GM23248 (cell line): ENCODE measurements around the gene REC8. TPM values are rescaled to one million over a fixed set of nuclear protein-coding genes. Genes with fewer than 3 reads are reported as not detected.
A peak's percentile ranks its signal among the peaks of the same experiment; 100 is the strongest.

ENCODE experiments used
- DNase-seq: peaks from one replicate; pipeline ENCODE4 v3.0.0-alpha.2; 2015
- H2AFZ ChIP-seq: fragments of 200-600 bp; sonication (generic); 2 replicates; pipeline ENCODE4 v1.6.1; 2016; ENCODE audit warnings: antibody characterized with exemption
- H3F3A ChIP-seq: fragments of 200-600 bp; sonication (generic); 2 replicates; pipeline ENCODE4 v1.6.1; 2016; ENCODE audit warnings: mild to moderate bottlenecking, antibody characterized with exemption, mixed run types; ENCODE audit not compliant: insufficient read depth
- H3K27ac ChIP-seq: fragments of 200-600 bp; sonication (generic); 2 replicates; pipeline ENCODE4 v1.5.1; 2016; ENCODE audit warnings: mild to moderate bottlenecking
- H3K27me3 ChIP-seq: fragments of 200-600 bp; sonication (generic); replicated peaks from 2 replicates; pipeline ENCODE4 v1.6.1; 2016; ENCODE audit warnings: mild to moderate bottlenecking; ENCODE audit not compliant: insufficient read depth
- H3K36me3 ChIP-seq: fragments of 200-600 bp; sonication (generic); 2 replicates; pipeline ENCODE4 v1.6.1; 2016; ENCODE audit warnings: low read depth, mild to moderate bottlenecking
- H3K4me1 ChIP-seq: fragments of 200-600 bp; sonication (generic); 2 replicates; pipeline ENCODE4 v1.6.1; 2016; ENCODE audit warnings: mild to moderate bottlenecking; ENCODE audit not compliant: insufficient read depth
- H3K4me2 ChIP-seq: fragments of 200-600 bp; sonication (generic); one replicate; pipeline ENCODE4 v1.6.1; 2016; ENCODE audit warnings: mild to moderate bottlenecking; ENCODE audit not compliant: unreplicated experiment
- H3K4me3 ChIP-seq: fragments of 200-600 bp; sonication (generic); 2 replicates; pipeline ENCODE4 v1.5.1; 2016; ENCODE audit warnings: mild to moderate bottlenecking
- H3K79me2 ChIP-seq: fragments of 200-600 bp; sonication (generic); 2 replicates; pipeline ENCODE4 v1.6.1; 2016; ENCODE audit warnings: mild to moderate bottlenecking; ENCODE audit not compliant: insufficient read depth
- H3K9ac ChIP-seq: fragments of 200-600 bp; sonication (generic); 2 replicates; pipeline ENCODE4 v1.6.1; 2016; ENCODE audit warnings: mild to moderate bottlenecking
- H3K9me2 ChIP-seq: fragments of 200-600 bp; sonication (generic); 2 replicates; pipeline ENCODE4 v1.6.1; 2016; ENCODE audit warnings: mixed run types, mild to moderate bottlenecking, moderate library complexity; ENCODE audit not compliant: insufficient read depth
- H3K9me3 ChIP-seq: fragments of 200-600 bp; sonication (generic); one replicate; pipeline ENCODE4 v1.6.1; 2017; ENCODE audit warnings: low read depth
- H4K20me1 ChIP-seq: fragments of 200-600 bp; sonication (generic); 2 replicates; pipeline ENCODE4 v1.6.0; 2016; ENCODE audit not compliant: insufficient read depth
- EZH2 ChIP-seq: fragments of 200-600 bp; sonication (generic); IDR thresholded peaks from 2 replicates; pipeline ENCODE4 v1.6.1; 2018; ENCODE audit warnings: antibody characterized with exemption, mild to moderate bottlenecking; ENCODE audit not compliant: insufficient read depth, poor library complexity, severe bottlenecking
- EZH2phosphoT487 ChIP-seq: fragments of 200-600 bp; sonication (generic); IDR thresholded peaks from 2 replicates; pipeline ENCODE4 v1.6.1; 2018; ENCODE audit warnings: antibody characterized with exemption, moderate library complexity, mild to moderate bottlenecking, low read depth; ENCODE audit not compliant: insufficient read depth
- WGBS, 2 experiments: methylation state at CpG; one replicate each; pipeline ENCODE4 v1.1.6; 2015 to 2017; ENCODE audit warnings: low lambda C conversion rate in 2 of 2, low coverage in 1 of 2; ENCODE audit errors: missing lambda C conversion rate in 2 of 2; 5-methylcytosine and 5-hydroxymethylcytosine counted together
- in situ Hi-C: fragments of 300-500 bp; cut with MboI; formaldehyde crosslinking; loops from 2 replicates; pipeline ENCODE4 v1.15.0; 2020
- polyA plus RNA-seq: library from polyadenylated mRNA; unstranded; fragments of >200 nt; fragmentation: Nextera tagmentation; extraction: Ambion mirVana; gene quantifications from 2 replicates; pipeline ENCODE4 v1.2.1, GENCODE V29; 2016
- total RNA-seq: library from RNA; depleted of rRNA; stranded (reverse); fragments of >200 nt; shearing (Covaris generic); gene quantifications from 2 replicates; pipeline ENCODE4 v1.2.3, GENCODE V29; 2014

REC8 gene
- total and polyA plus RNA-seq, 2 experiments from 2014 or later, result 1.4 to 2.4 TPM

DNA sequence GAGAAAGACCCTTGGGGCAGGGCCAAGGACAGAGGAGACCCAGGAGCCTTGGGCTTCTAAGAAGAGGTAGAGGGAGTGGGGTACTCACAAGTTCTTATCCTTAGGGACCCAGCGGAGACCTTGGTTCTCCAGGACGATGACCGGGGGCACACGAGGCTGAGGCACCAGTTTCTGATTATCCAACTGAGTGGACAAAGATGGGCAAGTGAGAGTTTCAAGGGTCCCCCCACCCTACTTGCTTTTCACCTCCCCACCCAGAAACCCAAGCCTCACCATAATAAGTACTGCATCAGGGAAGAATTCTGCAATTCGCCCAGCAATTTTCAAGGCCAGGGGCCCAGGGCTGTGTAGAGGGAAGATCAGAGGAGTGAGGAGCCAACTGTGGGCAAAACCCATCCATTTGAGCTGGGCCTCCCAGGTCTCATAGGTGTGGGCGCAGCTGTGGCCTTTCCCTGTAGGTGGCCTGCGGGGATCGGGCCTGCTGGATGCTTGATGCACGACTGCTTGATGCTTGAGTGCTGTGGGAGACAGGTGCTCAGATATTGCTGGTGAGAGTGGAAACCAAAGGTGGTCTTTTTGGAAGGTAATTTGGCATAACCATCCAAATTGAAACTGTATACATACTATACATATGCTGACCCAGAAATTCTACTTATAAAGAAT is 32.5 kb upstream of the REC8 start:
- Histone ChIP-seq H3K4me3 (peak overlapping the region; percentile 93), H3K9ac (peak overlapping the region; percentile 81; the same call in 1 of the 2 replicates), H2AFZ (no peak overlapping the region), H3K4me1 (peaks cover 31% of the 10 kb centered on the region), H3K9me2 (no peaks in the 10 kb centered on the region), H3K79me2 (peaks cover 51% of the 10 kb centered on the region), H3K9me3 (no peaks in the 10 kb centered on the region), H3K27ac (no peak overlapping the region), H3F3A (peaks cover 24% of the 10 kb centered on the region), H3K4me2 (peak overlapping the region; percentile 95), H3K27me3 (no peaks in the 10 kb centered on the region), H4K20me1 (no peaks in the 10 kb centered on the region), H3K36me3 (peaks cover 12% of the 10 kb centered on the region; the same call in 1 of the 2 replicates)
- DNase-seq, result no peak
- 93 to 96% methylated on average over 9 of the region's 9 CpGs for WGBS, 2 experiments
- TF ChIP-seq EZH2phosphoT487 (no peak), EZH2 (no peak)
- in situ Hi-C loops, result no loop called here

DNA sequence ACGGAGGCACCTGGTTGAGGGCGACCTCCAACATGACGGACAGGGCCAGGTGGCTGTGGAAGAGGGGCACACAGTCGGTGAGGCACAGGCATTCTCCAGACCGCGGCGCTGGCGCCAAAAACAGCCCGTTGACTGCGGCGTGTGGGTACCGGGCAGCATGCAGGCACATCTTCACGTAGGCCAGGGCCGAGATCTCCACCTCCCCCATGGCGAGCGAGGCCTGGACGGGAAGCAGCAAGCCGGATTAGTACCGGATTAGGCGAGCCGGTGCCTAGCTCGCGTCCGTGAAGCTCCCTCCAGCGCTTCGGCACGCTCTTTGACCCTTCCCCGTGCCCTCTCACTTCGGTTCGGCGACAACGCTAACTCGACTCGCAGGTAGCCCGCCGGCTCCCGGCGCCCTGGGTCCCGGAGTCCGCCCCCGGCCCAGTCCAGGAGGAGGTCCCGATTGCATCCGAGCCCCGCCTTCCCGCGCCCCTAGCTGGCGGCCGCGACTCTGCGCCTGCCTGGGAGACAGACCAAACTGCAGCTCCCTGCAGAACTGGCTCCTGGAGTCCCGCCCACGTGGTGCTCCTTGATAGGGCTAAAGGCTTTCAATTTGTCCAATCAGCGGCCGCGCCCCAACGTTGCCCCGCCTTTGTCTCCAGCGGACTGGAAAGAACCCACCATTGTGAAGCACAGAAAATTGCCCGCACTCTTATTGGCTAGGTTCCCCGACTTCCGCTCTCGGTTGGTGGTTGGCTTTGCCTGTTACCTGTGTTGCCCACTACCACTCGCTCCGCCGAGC is 30.6 kb upstream of the REC8 start, which contains the start of gene EMC9:
Gene EMC9 (minus strand): TSS at position 495 of the 784 bp plus-strand sequence. CDS start 287 bp downstream, at position 208.
- Histone ChIP-seq H3K4me2 (peak within 1 kb of the TSS; percentile 95), H3K27me3 (no peaks in the 10 kb centered on the region), H3F3A (peaks cover 41% of the 10 kb centered on the region), H4K20me1 (no peaks in the 10 kb centered on the region), H3K36me3 (peaks cover 12% of the 10 kb centered on the region; the same call in 1 of the 2 replicates), H2AFZ (peak within 1 kb of the TSS; percentile 85), H3K27ac (peak within 1 kb of the TSS; percentile 64), H3K79me2 (peaks cover 63% of the 10 kb centered on the region), H3K9me2 (no peaks in the 10 kb centered on the region), H3K9ac (peak within 1 kb of the TSS; percentile 81), H3K4me1 (peaks cover 43% of the 10 kb centered on the region), H3K4me3 (peak within 1 kb of the TSS; percentile 93), H3K9me3 (no peaks in the 10 kb centered on the region)
- peak; percentile 100 for DNase-seq
- 0 to 2% methylated on average over 59 to 65 of the region's 65 CpGs for WGBS, 2 experiments
- in situ Hi-C loops, result no loop called here
- TF ChIP-seq EZH2phosphoT487 (no peak), EZH2 (no peak)

DNA sequence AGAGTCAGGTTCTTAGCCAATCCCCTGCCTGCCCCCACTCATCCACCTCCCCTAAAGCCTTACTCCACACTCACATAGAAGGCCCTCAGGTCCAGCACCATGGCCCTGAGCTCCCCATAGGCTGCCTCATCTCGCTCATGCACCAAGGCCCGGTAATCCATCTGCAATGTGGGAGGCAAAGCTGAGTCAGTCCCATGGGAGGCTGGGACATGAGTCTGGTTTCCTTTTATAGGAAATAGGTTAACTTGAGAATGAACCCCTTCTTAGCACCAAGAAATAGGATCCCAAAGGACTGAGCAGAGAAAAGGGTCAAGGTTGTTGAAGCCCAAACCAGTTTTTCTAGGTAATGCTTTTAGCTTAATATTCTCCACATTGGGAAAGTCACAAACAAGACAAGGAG is 28.4 kb upstream of the REC8 start:
- WGBS, 2 experiments, result 8 to 14% methylated on average over 2 of the region's 2 CpGs
- peak overlapping the region; percentile 37 for H3K27ac ChIP-seq

DNA sequence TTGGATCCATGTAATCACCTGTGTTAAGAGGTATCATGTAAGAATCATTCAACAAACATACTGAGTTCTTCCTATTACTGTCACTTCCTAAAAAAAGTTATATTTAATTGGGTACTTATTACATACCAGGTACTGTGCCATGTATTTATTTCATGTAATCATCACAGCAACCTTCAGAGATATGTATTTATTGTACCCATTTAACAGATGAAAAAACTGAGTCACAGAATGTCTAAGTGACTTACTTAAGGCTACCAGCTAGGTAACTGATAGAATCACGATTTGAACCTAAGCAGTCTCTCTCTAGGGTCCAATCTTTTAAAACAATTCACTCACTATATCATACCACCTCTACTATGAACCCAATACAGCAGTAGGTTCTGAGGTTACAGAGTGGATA is 27.4 kb upstream of the REC8 start:
- H3K36me3 ChIP-seq, result peaks cover 4% of the 10 kb centered on the region; the same call in 1 of the 2 replicates
- peaks cover 41% of the 10 kb centered on the region for H3F3A ChIP-seq
- H3K4me2 ChIP-seq, result no peak overlapping the region
- TF ChIP-seq EZH2 (no peak), EZH2phosphoT487 (no peak)
- H3K9me2 ChIP-seq, result no peaks in the 10 kb centered on the region
- no peak for DNase-seq
- no peak overlapping the region for H3K27ac ChIP-seq
- peaks cover 44% of the 10 kb centered on the region for H3K4me1 ChIP-seq
- H3K9me3 ChIP-seq, result no peaks in the 10 kb centered on the region
- H3K4me3 ChIP-seq, result no peak overlapping the region
- 96 to 100% methylated on average over 1 of the region's 1 CpG for WGBS, 2 experiments
- H3K9ac ChIP-seq, result no peak overlapping the region
- peaks cover 55% of the 10 kb centered on the region for H3K79me2 ChIP-seq
- in situ Hi-C loops, result no loop called here
- no peak overlapping the region for H2AFZ ChIP-seq
- no peaks in the 10 kb centered on the region for H3K27me3 ChIP-seq
- no peaks in the 10 kb centered on the region for H4K20me1 ChIP-seq

More for the DNA sequence above, 28.4 kb upstream of the REC8 start:
- no peak overlapping the region for H2AFZ ChIP-seq
- no peak overlapping the region for H3K4me3 ChIP-seq
- peak overlapping the region; percentile 52 for H3K4me2 ChIP-seq
- no peak overlapping the region for H3K9ac ChIP-seq
- in situ Hi-C loops, result no loop called here
- H3K79me2 ChIP-seq, result peaks cover 55% of the 10 kb centered on the region
- TF ChIP-seq EZH2phosphoT487, result no peak
- TF ChIP-seq EZH2, result no peak
- peaks cover 6% of the 10 kb centered on the region; the same call in 1 of the 2 replicates for H3K36me3 ChIP-seq
- no peaks in the 10 kb centered on the region for H3K9me3 ChIP-seq
- H3K4me1 ChIP-seq, result peaks cover 46% of the 10 kb centered on the region
- no peaks in the 10 kb centered on the region for H3K9me2 ChIP-seq
- DNase-seq, result peak; percentile 87
- no peaks in the 10 kb centered on the region for H4K20me1 ChIP-seq
- no peaks in the 10 kb centered on the region for H3K27me3 ChIP-seq
- H3F3A ChIP-seq, result peaks cover 41% of the 10 kb centered on the region
